Skeletal muscle cell (primary cell): ENCODE results near the gene SFXN5.

Source experiments
- DNase-seq: peaks from one replicate; pipeline ENCODE4 v3.0.0-alpha.2; 2010; ENCODE audit warnings: low read depth
- H3K4me3 ChIP-seq: 2 replicates; pipeline ENCODE4 v1.5.1; 2011; ENCODE audit warnings: low read depth, mild to moderate bottlenecking, control low read depth, low read length, moderate library complexity

SFXN5 gene

GRCh38 chr2:73063909-73064875, 7.3 kb downstream of the SFXN5 start:
- DNase-seq: peak; percentile 54
- H3K4me3 ChIP-seq: no peak overlapping the region

GRCh38 chr2:73063472-73063871, 8.0 kb downstream of the SFXN5 start:
- DNase-seq: no peak
- no peak overlapping the region for H3K4me3 ChIP-seq

GRCh38 chr2:73059106-73059505, 12.4 kb downstream of the SFXN5 start:
- no peak overlapping the region for H3K4me3 ChIP-seq
- DNase-seq: no peak

- no peak for DNase-seq
- no peak overlapping the region for H3K4me3 ChIP-seq
Measured at GRCh38 chr2:73054980-73055379, 16.5 kb downstream of the SFXN5 start.

GRCh38 chr2:73053316-73054114, 18.0 kb downstream of the SFXN5 start:
- H3K4me3 ChIP-seq: no peak overlapping the region
- DNase-seq: peak; percentile 33

- DNase-seq: no peak
- no peak overlapping the region for H3K4me3 ChIP-seq
Measured at GRCh38 chr2:73050121-73050545, 21.4 kb downstream of the SFXN5 start.

GRCh38 chr2:73043929-73044832, 27.3 kb downstream of the SFXN5 start:
- DNase-seq: no peak
- H3K4me3 ChIP-seq: no peak overlapping the region

- no peak overlapping the region for H3K4me3 ChIP-seq
- no peak for DNase-seq
Measured at GRCh38 chr2:73043276-73043675, 28.2 kb downstream of the SFXN5 start.

- H3K4me3 ChIP-seq: no peak overlapping the region
- no peak for DNase-seq
Measured at GRCh38 chr2:73037947-73038585, 33.4 kb downstream of the SFXN5 start.

- H3K4me3 ChIP-seq: no peak overlapping the region
- DNase-seq: no peak
Measured at GRCh38 chr2:73036766-73037165, 34.7 kb downstream of the SFXN5 start.

GRCh38 chr2:73035899-73036711, 35.4 kb downstream of the SFXN5 start:
- DNase-seq: no peak
- no peak overlapping the region for H3K4me3 ChIP-seq

GRCh38 chr2:73034661-73035375, 36.7 kb downstream of the SFXN5 start:
- no peak for DNase-seq
- H3K4me3 ChIP-seq: no peak overlapping the region

- no peak for DNase-seq
- H3K4me3 ChIP-seq: no peak overlapping the region
Measured at GRCh38 chr2:73033766-73034381, 37.6 kb downstream of the SFXN5 start.

- H3K4me3 ChIP-seq: no peak overlapping the region
Measured at GRCh38 chr2:73033142-73033765, 38.3 kb downstream of the SFXN5 start.

GRCh38 chr2:73032702-73033097, 38.8 kb downstream of the SFXN5 start:
- DNase-seq: no peak

More at GRCh38 chr2:73033142-73033765, 38.3 kb downstream of the SFXN5 start:
- DNase-seq: no peak

More at GRCh38 chr2:73032702-73033097, 38.8 kb downstream of the SFXN5 start:
- H3K4me3 ChIP-seq: no peak overlapping the region
